Activated T-cell treated with anti-CD3 and anti-CD28 coated beads, Interleukin-2, amount 50 U/mL, for 24 hours (primary cell): ENCODE data around the gene PSME1.

Experiments used
- DNase-seq: peaks from one replicate; pipeline ENCODE4 v3.0.0-alpha.2; 2020
- H3K27ac Mint-ChIP-seq: 2 replicates; pipeline ENCODE4 v1.8.0; 2020; ENCODE audit warnings: mild to moderate bottlenecking, mixed read lengths
- H3K27me3 Mint-ChIP-seq: 2 replicates; pipeline ENCODE4 v1.8.0; 2020; ENCODE audit warnings: mixed read lengths
- H3K36me3 Mint-ChIP-seq: 2 replicates; pipeline ENCODE4 v1.8.0; 2020; ENCODE audit warnings: low read depth, mixed read lengths
- H3K4me1 Mint-ChIP-seq: 2 replicates; pipeline ENCODE4 v1.8.0; 2020; ENCODE audit warnings: low read depth, mixed read lengths
- H3K4me3 Mint-ChIP-seq: 2 replicates; pipeline ENCODE4 v1.8.0; 2020; ENCODE audit warnings: mild to moderate bottlenecking, moderate library complexity, mixed read lengths
- H3K9me3 Mint-ChIP-seq: 2 replicates; pipeline ENCODE4 v1.8.0; 2020; ENCODE audit warnings: mixed read lengths

The PSME1 gene

GRCh38 chr14:24177041-24177825 is 41.2 kb downstream of the PSME1 start:
- no peaks in the 10 kb centered on the region for H3K27me3 Mint-ChIP-seq
- DNase-seq = no peak
- peaks cover 83% of the 10 kb centered on the region for H3K36me3 Mint-ChIP-seq
- no peak overlapping the region for H3K4me3 Mint-ChIP-seq
- H3K4me1 Mint-ChIP-seq = peaks cover 3% of the 10 kb centered on the region
- H3K9me3 Mint-ChIP-seq = no peaks in the 10 kb centered on the region
- H3K27ac Mint-ChIP-seq = peak overlapping the region; percentile 35

- Mint-ChIP-seq H3K36me3 (peaks cover 84% of the 10 kb centered on the region), H3K4me1 (peaks cover 3% of the 10 kb centered on the region), H3K27me3 (no peaks in the 10 kb centered on the region), H3K27ac (no peak overlapping the region), H3K9me3 (no peaks in the 10 kb centered on the region), H3K4me3 (no peak overlapping the region)
- DNase-seq = peak; percentile 35
Observed at GRCh38 chr14:24177891-24178290, 41.9 kb downstream of the PSME1 start.

GRCh38 chr14:24178399-24179178 is 42.6 kb downstream of the PSME1 start:
- Mint-ChIP-seq H3K4me3 (no peak overlapping the region), H3K4me1 (peaks cover 3% of the 10 kb centered on the region), H3K9me3 (no peaks in the 10 kb centered on the region), H3K36me3 (peaks cover 84% of the 10 kb centered on the region), H3K27ac (peak overlapping the region; percentile 76), H3K27me3 (no peaks in the 10 kb centered on the region)
- peak; percentile 33 for DNase-seq

GRCh38 chr14:24179294-24179960 is 43.4 kb downstream of the PSME1 start:
- Mint-ChIP-seq H3K36me3 (peaks cover 91% of the 10 kb centered on the region), H3K27ac (peak overlapping the region; percentile 76), H3K9me3 (no peaks in the 10 kb centered on the region), H3K4me1 (peaks cover 3% of the 10 kb centered on the region), H3K4me3 (no peak overlapping the region), H3K27me3 (no peaks in the 10 kb centered on the region)
- DNase-seq = peak; percentile 32

- H3K27ac Mint-ChIP-seq = peak overlapping the region; percentile 76
- peaks cover 4% of the 10 kb centered on the region for H3K4me1 Mint-ChIP-seq
- H3K4me3 Mint-ChIP-seq = no peak overlapping the region
- no peaks in the 10 kb centered on the region for H3K9me3 Mint-ChIP-seq
- no peaks in the 10 kb centered on the region for H3K27me3 Mint-ChIP-seq
- peaks cover 92% of the 10 kb centered on the region for H3K36me3 Mint-ChIP-seq
- no peak for DNase-seq
Observed at GRCh38 chr14:24179961-24180796, 44.2 kb downstream of the PSME1 start.

- H3K27me3 Mint-ChIP-seq = no peaks in the 10 kb centered on the region
- peaks cover 12% of the 10 kb centered on the region for H3K4me1 Mint-ChIP-seq
- peaks cover 98% of the 10 kb centered on the region for H3K36me3 Mint-ChIP-seq
- H3K4me3 Mint-ChIP-seq = no peak overlapping the region
- H3K27ac Mint-ChIP-seq = peak overlapping the region; percentile 53
- DNase-seq = no peak
- no peaks in the 10 kb centered on the region for H3K9me3 Mint-ChIP-seq
Observed at GRCh38 chr14:24181371-24182077, 45.5 kb downstream of the PSME1 start.

- Mint-ChIP-seq H3K27me3 (no peaks in the 10 kb centered on the region), H3K4me1 (peaks cover 18% of the 10 kb centered on the region), H3K9me3 (no peaks in the 10 kb centered on the region), H3K4me3 (no peak overlapping the region), H3K27ac (peak overlapping the region; percentile 53), H3K36me3 (peaks cover 99% of the 10 kb centered on the region)
- no peak for DNase-seq
Observed at GRCh38 chr14:24182110-24182882, 46.3 kb downstream of the PSME1 start.

- peaks cover 98% of the 10 kb centered on the region for H3K36me3 Mint-ChIP-seq
- H3K9me3 Mint-ChIP-seq = no peaks in the 10 kb centered on the region
- DNase-seq = no peak
- H3K27me3 Mint-ChIP-seq = no peaks in the 10 kb centered on the region
- peaks cover 26% of the 10 kb centered on the region for H3K4me1 Mint-ChIP-seq
- H3K4me3 Mint-ChIP-seq = no peak overlapping the region
- H3K27ac Mint-ChIP-seq = no peak overlapping the region
Observed at GRCh38 chr14:24183014-24183481, 47.1 kb downstream of the PSME1 start.

GRCh38 chr14:24184104-24184970 is 48.3 kb downstream of the PSME1 start:
- Mint-ChIP-seq H3K27ac (no peak overlapping the region), H3K36me3 (peaks cover 95% of the 10 kb centered on the region), H3K9me3 (no peaks in the 10 kb centered on the region), H3K27me3 (no peaks in the 10 kb centered on the region), H3K4me1 (peaks cover 29% of the 10 kb centered on the region), H3K4me3 (no peak overlapping the region)
- DNase-seq = no peak

GRCh38 chr14:24185026-24185425 is 49.0 kb downstream of the PSME1 start:
- Mint-ChIP-seq H3K9me3 (no peaks in the 10 kb centered on the region), H3K27ac (peak overlapping the region; percentile 71), H3K4me1 (peaks cover 33% of the 10 kb centered on the region), H3K36me3 (peaks cover 94% of the 10 kb centered on the region), H3K4me3 (no peak overlapping the region), H3K27me3 (no peaks in the 10 kb centered on the region)
- DNase-seq = no peak

- Mint-ChIP-seq H3K4me1 (peaks cover 37% of the 10 kb centered on the region), H3K27me3 (no peaks in the 10 kb centered on the region), H3K36me3 (peaks cover 92% of the 10 kb centered on the region), H3K9me3 (no peaks in the 10 kb centered on the region), H3K4me3 (no peak overlapping the region), H3K27ac (peak overlapping the region; percentile 50)
- DNase-seq = no peak
Observed at GRCh38 chr14:24185741-24186140, 49.7 kb downstream of the PSME1 start.

- Mint-ChIP-seq H3K4me3 (peak overlapping the region; percentile 94), H3K36me3 (peaks cover 90% of the 10 kb centered on the region), H3K27ac (peak overlapping the region; percentile 60), H3K27me3 (no peaks in the 10 kb centered on the region), H3K9me3 (no peaks in the 10 kb centered on the region), H3K4me1 (peaks cover 46% of the 10 kb centered on the region)
- DNase-seq = no peak
Observed at GRCh38 chr14:24186831-24187538, 51.0 kb downstream of the PSME1 start.
